Limb (tissue), 2 donors: Measurements from ENCODE around the gene GPR17.
A peak's percentile ranks its signal among the peaks of the same experiment; 100 is the strongest.

Experiments
- DNase-seq, 2 donors: peaks; one replicate each; pipeline ENCODE4 v3.0.0-alpha.2; 2016; ENCODE audit errors: extremely low spot score in 2 of 2

Gene GPR17

GRCh38 chr2:127683056-127683455 lies 37.1 kb downstream of the GPR17 start:
- DNase-seq, result no peak

GRCh38 chr2:127683757-127684156 lies 37.8 kb downstream of the GPR17 start:
- no peak for DNase-seq

- no peak for DNase-seq
Observed at GRCh38 chr2:127685410-127686080, 39.6 kb downstream of the GPR17 start.

- no peak for DNase-seq
Observed at GRCh38 chr2:127688405-127688804, 42.5 kb downstream of the GPR17 start.

- DNase-seq, result no peak
Observed at GRCh38 chr2:127690696-127691095, 44.7 kb downstream of the GPR17 start.

- DNase-seq, result no peak
Observed at GRCh38 chr2:127694986-127695385, 49.0 kb downstream of the GPR17 start.

- peak in 1 of 2 donors; percentile 11 for DNase-seq
Observed at GRCh38 chr2:127695491-127696472, 49.8 kb downstream of the GPR17 start.

GRCh38 chr2:127697482-127698180 lies 51.7 kb downstream of the GPR17 start:
- DNase-seq, result no peak

- DNase-seq, result no peak
Observed at GRCh38 chr2:127698553-127699355, 52.8 kb downstream of the GPR17 start.

GRCh38 chr2:127700527-127701192 lies 54.7 kb downstream of the GPR17 start:
- no peak for DNase-seq

GRCh38 chr2:127701193-127701650 lies 55.3 kb downstream of the GPR17 start, which contains the start of gene SFT2D3:
SFT2D3 (plus strand) TSS chr2:127701497; CDS start chr2:127701529, 32 bp downstream.
- peak; percentile 92 to 93 for DNase-seq

- DNase-seq, result peak; percentile 72 to 85
Observed at GRCh38 chr2:127701651-127702394, 55.9 kb downstream of the GPR17 start.
